GM18498 (cell line): ENCODE results near the gene CCER1.
A peak's percentile ranks its signal among the peaks of the same experiment; 100 is the strongest.
"Not testable (repeated sequence)": the region's sequence is repeated elsewhere in the genome, so short reads cannot be mapped to it uniquely, and the experiment has no call there.

Experiments used
- ATAC-seq: cut with Tn5 transposase; IDR thresholded peaks from one replicate; pipeline ENCODE4 v1.9.1; 2021; ENCODE audit warnings: mild to moderate bottlenecking, moderate library complexity; ENCODE audit not compliant: unreplicated experiment

CCER1 gene, protein sequence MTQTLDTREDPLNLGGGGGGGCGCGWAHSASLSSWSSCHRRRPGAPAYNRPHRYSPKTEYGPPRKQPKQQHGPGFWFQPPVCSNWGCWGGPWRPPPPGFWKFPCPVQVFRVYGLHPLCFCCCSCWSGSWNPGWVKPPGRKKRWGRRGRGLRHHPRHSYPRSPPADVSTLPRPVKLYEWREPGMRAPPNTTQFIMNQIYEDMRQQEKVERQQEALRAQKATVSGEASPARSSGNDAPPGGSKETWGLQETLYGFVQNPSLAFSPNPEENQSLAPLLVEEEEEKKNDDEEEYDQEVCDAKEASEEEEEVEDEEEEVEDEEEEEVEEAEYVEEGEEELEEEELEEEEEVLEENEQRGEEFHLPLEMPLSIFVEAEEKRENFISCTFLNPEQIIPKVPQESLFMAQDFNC

GRCh38 chr12:90954921-90955320 lies at the start of gene CCER1:
Gene CCER1 (minus strand): TSS chr12:90955176. CDS start chr12:90954742, 434 bp downstream.
- ATAC-seq: no peak

DNA sequence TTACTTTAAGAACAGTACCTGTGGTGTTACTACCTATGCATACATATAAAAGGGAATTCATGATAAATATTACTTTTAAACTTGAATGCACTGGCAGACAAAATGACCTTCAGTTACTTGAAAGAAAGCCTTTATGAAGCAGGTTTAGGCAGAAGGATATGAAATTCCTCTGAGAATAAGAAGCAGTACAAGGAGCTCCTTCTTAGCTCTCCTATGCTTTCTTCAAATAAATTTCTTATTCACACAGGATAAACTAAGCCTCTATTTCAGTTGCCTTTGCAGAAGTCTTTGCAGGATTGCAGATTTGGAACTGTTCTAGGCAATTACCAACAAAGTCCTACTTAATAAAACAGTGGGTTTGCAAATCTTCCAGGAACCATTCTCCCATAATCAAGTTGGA lies 48.8 kb upstream of the CCER1 start:
- no peak for ATAC-seq

DNA sequence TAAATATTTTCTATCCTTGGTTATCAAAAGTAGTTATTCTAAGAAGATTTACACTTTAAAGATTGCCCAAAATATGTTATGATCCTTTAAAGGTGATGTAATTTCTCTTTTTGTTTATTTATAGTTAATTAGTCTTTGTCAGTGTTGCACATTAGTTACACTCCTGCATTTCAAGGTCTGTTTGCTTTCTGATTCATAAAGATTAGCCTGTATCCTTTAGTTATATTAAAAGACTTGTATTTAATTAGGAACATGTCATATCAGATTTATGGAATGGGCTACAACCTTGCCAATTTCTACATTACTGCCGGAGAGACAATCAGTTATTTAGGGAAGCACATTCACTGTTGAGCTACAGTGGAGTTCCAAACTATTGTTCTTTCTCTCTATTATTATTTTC lies 46.3 kb upstream of the CCER1 start:
- ATAC-seq: no peak

DNA sequence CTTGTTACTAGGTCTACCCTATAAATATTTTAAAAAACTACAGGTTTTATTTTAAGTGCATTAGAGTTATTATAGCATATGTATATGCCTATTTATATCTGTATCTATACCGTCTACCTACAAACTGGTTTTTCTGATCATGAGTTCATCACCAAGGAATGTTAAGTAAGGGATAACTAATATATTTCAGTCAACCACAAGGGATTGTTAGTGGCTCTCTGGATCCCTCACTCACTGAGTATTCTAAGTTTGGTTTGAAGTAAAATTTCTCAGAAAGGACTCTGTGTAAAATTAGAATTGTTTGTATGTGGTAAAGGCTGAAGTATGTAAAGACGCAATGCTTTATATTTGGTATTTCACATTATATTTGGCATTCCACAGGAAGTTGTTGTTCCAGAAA lies 45.0 kb upstream of the CCER1 start:
- no peak for ATAC-seq

GRCh38 chr12:90999527-90999926 lies 44.6 kb upstream of the CCER1 start:
- ATAC-seq: no peak

GRCh38 chr12:90995010-90995409 lies 40.0 kb upstream of the CCER1 start:
- no peak for ATAC-seq

GRCh38 chr12:90991952-90992465 lies 37.0 kb upstream of the CCER1 start:
- ATAC-seq: no peak

DNA sequence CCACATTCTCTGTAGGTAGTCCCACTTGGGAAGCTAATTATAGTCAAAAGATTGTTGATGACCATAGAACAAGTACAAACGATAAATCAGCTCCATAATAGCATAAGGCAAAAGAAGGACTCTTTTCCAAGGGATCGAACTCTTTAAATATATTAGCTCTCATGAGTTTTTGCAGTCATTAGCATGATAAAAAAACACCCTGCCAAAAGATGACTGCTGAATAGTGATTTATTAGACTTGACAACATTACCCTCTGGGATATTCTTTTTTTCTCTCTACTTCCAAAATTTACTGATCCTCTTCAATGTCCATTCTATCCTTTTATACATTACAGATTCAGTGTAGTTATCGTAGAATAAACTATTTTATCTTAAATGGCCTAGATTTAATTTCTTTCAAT lies 35.6 kb upstream of the CCER1 start:
- ATAC-seq: no peak

- ATAC-seq: no peak
Observed at GRCh38 chr12:90989686-90990111, 34.7 kb upstream of the CCER1 start.

DNA sequence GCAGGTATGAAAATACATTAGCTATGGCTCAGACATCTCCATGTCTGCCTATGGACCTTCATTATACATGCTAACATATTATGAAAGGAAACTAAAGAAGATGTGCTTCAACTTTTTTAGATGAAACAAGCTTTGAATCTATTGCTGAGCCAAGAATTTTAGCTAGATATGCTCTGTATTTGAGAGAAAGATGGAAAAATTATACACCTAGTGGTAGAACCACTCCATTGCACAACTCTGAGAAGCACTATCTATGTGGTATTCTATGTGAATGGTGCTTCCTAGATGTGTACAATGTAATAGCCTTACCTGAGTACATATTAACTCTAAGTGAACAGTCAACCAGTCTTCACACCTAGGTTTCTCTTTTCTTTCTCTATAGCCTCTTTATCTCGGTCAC lies 32.5 kb upstream of the CCER1 start:
- ATAC-seq: peak; percentile 65

DNA sequence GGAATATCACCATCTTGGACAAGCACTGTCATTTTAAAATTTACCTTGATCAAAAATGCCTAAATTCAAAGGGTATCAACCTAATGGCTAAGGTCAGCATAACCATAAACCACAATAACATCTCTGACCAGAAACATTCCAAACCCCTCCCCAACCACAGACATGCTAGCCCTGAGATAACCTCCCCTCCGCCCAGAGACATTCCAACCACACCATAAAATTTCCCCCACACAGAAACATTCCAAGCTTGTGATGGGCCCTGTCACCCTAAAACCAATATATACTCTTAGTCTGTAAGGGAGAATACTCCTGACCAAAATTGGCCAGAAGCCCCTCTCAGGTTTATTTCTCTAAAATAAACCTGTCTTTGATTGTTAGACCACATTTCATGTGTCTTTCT lies 32.1 kb upstream of the CCER1 start:
- no peak for ATAC-seq

DNA sequence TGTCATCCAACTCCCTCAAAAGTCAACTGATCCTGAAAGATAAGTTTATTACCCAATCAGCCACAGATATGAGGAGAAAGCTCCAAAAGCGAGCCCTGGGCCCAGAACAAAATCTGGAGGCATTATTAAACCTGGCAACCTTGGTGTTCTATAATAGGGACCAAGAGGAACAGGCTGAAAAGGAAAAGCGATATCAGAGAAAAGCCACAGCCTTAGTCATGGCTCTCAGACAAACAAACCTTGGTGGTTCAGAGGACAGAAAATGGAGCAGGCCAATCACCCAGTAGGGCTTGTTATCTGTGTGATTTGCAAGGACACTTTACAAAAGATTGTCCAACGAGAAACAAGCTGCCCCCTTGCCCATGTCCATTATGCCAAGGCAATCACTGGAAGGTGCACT lies 30.4 kb upstream of the CCER1 start:
- ATAC-seq: not testable (repeated sequence)

- ATAC-seq: no peak
Observed at GRCh38 chr12:90984114-90984513, 29.1 kb upstream of the CCER1 start.

DNA sequence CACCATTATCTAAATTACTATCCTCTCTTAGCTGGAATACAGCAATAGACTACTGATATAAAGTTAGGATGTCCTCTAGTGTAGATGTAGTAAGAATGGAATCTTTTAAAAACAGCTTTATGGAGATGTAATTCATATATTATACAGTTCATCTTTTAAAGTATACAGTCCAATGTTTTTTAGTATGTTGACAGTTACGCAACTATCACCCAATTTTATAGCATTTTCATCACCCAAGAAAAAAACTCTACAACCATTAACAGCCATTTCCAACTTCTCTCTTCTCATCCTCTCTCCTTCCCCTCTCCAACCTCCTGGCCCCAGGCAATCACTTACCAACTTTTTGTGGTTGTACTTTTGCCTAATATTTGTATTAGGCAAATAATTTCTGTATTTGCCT lies 27.2 kb upstream of the CCER1 start:
- no peak for ATAC-seq

DNA sequence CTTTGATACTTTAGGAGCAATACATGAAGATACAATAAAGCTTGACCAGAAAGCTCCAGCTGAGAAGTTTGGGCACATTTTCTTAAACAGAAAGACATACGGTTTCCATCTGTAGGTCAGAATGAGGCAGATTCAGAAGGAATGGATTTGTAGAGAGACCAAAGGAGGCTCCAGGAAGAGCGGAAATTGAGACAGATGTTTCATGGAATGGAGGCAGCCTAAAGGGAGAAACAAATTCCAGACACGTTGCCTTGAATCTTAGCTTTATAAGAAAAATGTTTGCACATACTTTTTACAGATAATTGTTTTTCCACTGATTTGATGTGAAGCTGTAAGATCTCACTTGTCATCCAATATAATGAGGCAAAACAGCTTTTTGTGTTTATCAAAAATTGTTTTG lies 25.0 kb upstream of the CCER1 start:
- no peak for ATAC-seq

- no peak for ATAC-seq
Observed at GRCh38 chr12:90979019-90979418, 24.0 kb upstream of the CCER1 start.

DNA sequence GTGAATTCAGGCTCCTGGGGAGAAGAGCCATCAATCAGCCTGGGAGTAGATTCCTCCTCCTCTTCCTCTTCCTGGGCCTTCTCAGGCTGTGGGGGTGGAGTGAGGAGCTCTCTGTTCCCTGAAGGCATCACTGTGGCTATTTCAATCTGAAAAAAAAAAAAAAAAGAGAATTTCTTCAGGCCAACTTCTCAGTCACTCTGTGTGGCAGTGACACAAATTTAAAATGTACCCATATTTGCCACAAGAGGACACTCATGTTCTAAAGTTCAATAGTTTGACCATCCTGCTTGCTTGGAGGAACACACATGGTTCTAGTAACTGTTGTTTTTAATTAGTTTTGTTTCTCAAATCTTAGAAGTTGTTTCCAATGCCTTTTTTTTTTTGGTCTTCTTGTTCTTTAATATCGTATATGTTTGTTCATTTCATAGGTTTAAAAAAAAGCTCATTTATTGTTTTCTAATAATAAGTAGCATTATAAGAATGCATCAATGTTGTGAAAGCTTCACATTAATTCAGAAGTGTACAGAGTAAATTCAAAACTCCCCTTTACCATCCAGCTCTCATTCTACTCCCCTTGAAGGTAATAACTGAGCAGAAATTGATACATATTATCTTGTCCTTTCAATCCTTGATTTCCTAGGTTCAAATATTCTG lies 23.3 kb upstream of the CCER1 start:
- ATAC-seq: peak; percentile 94

DNA sequence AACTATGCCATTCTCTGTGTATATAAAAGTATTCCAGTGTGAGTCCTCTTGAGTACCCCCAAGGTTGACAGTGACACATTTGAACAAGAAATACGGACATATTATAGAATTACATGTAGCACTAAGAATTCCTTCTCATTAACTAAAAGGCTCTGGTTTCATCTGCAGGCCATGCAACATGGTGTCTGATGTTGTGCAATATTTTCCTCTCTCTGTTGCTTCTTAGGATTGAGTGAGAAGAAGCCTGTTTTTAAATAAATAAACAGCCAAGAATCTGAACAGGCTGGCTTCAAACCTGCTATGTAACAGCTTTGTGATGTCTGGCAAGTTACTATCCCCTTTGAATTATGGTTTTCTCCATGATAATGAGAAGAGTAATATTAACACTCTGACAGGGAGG lies 22.2 kb upstream of the CCER1 start:
- ATAC-seq: no peak

GRCh38 chr12:90974286-90974685 lies 19.3 kb upstream of the CCER1 start:
- no peak for ATAC-seq

GRCh38 chr12:90972226-90972625 lies 17.2 kb upstream of the CCER1 start:
- ATAC-seq: no peak

GRCh38 chr12:90970911-90971310 lies 15.9 kb upstream of the CCER1 start:
- no peak for ATAC-seq

GRCh38 chr12:90970471-90970870 lies 15.5 kb upstream of the CCER1 start:
- ATAC-seq: no peak
